Measurements from ENCODE around the gene DSCAML1.

The DSCAML1 gene

DNA sequence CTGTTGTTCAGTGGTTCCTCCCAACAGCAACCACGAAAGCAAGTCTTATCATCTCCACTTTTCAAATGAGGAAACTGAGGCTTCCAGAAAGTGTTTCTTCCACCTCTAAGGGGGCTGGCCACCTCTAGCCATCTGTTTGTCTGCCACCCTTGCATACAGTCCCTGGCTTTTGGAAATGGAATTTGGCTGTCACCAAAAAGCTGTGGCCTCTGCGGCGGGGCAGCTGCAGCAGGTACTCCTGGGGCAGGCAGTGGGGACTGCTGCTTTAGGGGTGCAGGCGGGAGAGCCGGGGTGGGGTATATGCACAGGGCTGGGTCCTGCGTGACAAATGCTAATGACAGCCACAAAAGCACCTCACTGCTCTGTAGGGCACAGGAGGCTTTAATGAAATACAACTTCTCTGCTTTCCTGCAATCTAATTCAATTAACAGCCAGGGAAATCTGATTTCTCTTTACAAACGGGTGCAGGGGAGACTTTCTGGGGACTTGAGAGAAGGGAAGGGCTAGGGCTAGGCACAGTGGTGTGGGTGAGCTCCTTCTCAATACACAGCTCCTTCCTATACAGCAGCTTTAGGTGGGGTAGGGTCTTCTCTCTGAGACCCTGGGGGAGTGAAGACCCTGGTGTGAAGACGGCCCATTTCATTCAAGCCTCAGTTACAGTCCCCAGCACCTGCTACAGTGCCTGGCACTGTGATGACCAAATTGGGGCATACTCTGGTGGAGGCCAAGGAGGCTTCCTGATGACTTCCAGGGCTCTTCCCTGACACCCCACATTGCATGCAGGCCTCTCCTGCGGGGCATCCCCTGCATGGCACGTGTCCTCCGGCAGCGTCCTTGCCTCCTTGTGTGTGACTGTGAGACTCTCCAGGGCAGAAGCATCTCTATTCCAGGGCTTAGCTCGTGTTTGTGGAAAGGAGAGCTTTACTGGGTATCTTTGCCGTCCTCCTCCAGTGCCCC is 307.7 kb downstream of the DSCAML1 start:
- no peak for DNase-seq

DNA sequence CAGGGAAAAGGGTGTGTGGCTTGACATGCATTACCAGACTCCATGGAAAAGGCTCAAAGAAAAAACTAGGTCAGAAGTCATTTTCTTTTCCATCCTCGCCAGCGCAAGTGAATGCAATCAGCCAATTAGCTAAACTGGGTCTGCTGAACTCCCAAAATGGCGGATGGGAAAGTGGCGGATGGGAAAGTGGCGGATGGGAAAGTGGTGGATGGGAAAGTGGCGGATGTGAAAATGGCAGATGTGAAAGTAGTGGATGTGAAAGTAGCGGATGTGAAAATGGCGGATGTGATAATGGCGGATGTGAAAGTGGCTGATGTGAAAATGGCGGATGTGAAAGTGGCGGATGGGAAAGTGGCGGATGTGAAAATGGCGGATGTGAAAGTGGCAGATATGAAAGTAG is 311.0 kb downstream of the DSCAML1 start:
- no peak for DNase-seq

- DNase-seq, result no peak
Measured at GRCh38 chr11:117484156-117484555, 312.9 kb downstream of the DSCAML1 start.

DNA sequence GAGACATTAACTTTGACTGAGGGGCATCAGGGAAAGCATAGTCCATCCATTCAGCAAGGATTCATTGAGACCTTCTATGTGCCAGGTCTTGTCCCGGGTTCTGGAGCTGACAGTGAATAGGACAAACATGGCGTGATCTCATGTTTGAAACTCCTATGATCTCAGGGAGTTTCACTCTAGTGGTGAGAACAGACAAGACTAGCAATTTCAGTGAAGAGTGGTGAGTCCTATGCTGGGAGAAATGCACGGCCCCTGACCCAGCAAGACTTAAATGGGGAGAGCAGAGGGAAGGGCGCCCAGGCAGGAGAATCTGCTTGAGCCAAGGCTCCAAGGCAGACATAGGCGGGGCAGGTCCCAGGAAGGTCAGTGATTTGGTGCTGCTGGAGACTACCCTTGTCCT is 313.6 kb downstream of the DSCAML1 start:
- DNase-seq, result no peak

- no peak for DNase-seq
Measured at GRCh38 chr11:117482881-117483280, 314.1 kb downstream of the DSCAML1 start.

- no peak for DNase-seq
Measured at GRCh38 chr11:117481885-117482284, 315.1 kb downstream of the DSCAML1 start.

GRCh38 chr11:117481036-117481435 is 316.0 kb downstream of the DSCAML1 start:
- DNase-seq, result no peak

- no peak for DNase-seq
Measured at GRCh38 chr11:117480221-117480620, 316.8 kb downstream of the DSCAML1 start.

- DNase-seq, result no peak
Measured at GRCh38 chr11:117479372-117479771, 317.6 kb downstream of the DSCAML1 start.

- DNase-seq, result no peak
Measured at GRCh38 chr11:117478926-117479325, 318.1 kb downstream of the DSCAML1 start.

DNA sequence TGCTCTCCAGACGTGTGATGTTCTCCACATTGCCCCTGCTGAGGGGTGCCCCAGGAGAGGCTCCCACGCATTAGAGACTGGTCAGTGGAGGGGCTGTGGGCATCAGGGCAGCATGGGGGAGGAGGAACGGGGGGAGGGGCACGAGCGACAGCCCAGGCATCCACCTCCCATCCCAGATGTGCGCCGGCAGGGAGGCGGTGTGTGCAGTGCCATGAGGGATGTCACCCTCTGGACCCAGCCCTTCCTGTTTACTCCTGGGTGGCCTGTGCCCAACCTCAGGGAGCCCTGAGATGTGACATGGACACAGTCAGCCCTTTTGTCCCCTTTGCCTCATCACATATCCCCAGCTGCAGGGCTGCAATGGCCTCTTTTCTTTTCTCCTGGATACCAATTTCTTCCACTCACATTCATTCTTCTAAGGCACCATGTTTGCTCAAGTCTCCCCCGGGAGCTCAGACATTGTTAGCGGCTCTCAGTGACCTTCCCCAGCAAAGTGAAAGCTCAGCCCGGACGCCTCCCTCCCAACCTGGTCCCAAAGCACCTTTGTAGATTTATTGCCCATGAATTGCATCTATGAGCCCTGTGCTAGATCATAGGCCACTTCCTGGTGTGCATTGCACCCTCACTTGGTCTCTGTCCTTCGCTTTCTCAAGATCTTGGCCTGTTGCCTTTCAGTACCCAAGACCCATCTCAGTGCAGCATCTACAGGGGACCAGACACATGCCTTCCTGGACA is 318.7 kb downstream of the DSCAML1 start:
- DNase-seq, result no peak

- DNase-seq, result no peak
Measured at GRCh38 chr11:117477721-117478120, 319.3 kb downstream of the DSCAML1 start.

GRCh38 chr11:117476531-117477142 is 320.4 kb downstream of the DSCAML1 start:
- no peak for DNase-seq

- no peak for DNase-seq
Measured at GRCh38 chr11:117475716-117476530, 321.1 kb downstream of the DSCAML1 start.

GRCh38 chr11:117473481-117474091 is 323.4 kb downstream of the DSCAML1 start:
- DNase-seq, result no peak

DNA sequence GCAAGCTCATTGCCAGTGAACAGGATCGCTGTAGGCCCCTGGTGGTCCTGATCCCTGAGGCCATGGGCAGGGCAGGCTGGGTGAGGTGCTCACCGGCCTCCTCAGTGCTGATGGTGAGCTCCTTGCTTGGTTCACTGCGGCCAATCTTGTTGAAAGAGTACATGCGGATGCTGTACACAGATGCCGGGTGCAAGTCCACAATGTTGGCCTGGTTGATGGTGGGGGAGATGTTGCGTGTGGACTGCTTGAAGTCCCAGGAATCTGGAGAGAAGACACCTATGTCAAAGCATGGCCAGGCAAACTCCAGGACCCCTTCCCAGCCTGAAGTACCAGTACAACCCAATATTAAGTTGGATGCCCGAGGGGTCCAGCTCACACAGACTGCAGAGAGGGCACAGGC is 325.2 kb downstream of the DSCAML1 start:
- DNase-seq, result no peak

DNA sequence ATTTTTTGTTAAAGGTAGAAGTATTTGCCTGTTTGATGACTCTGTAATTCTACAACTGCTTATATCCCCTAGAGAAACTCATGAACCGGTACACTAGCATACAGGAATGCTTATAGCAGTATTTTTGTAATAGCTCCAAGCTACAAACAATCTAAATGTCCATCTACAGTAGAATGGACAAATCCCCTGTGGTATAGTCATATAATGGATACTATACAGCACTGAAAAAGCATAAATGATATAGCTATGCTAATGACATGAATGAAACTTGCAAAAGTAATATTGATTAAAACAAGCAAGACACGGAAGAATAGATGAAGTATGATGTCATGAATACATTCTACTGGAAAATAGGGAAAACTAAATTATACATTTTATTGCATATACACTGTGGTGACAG is 326.4 kb downstream of the DSCAML1 start:
- DNase-seq, result no peak

DNA sequence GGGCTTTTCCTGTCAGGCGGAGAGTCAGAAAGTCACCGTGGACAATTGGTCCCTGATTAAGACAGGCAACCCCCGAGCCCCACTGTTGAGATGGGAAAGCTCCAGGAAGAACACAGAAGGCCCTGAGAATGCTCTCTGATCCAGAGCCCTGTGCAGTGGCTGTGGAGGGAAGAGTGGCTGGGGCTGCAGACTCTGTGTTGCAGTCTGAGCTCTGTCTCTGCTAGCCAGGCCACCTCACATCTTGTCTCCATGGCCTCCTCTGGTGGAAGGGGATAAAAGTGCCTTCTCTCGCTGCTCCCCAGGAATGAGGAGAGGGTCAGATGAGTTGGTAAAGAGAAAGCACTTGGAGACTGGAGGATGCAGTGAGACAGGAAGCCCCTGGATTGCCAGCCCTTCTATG is 328.1 kb downstream of the DSCAML1 start:
- DNase-seq, result no peak

GRCh38 chr11:117467770-117468169 is 329.2 kb downstream of the DSCAML1 start:
- DNase-seq, result no peak

DNA sequence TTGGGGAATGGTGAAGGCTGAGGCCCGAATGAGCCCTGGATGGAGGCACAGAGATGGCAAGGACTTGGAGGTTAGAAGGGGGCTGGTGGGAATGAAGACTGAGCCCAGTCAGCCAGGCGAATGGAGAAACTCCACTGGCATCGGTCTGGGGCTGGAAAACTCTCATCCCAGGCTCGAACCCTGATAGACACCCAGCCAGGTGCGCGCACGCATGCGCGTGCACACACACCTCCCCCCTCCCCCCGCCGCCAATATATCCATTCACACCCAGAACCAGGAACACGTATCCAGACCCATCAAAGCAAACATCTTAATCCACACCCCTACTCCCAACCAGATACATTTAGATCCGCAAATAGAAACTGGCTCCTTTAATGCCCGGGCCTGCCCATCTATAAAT is 330.1 kb downstream of the DSCAML1 start:
- no peak for DNase-seq

DNA sequence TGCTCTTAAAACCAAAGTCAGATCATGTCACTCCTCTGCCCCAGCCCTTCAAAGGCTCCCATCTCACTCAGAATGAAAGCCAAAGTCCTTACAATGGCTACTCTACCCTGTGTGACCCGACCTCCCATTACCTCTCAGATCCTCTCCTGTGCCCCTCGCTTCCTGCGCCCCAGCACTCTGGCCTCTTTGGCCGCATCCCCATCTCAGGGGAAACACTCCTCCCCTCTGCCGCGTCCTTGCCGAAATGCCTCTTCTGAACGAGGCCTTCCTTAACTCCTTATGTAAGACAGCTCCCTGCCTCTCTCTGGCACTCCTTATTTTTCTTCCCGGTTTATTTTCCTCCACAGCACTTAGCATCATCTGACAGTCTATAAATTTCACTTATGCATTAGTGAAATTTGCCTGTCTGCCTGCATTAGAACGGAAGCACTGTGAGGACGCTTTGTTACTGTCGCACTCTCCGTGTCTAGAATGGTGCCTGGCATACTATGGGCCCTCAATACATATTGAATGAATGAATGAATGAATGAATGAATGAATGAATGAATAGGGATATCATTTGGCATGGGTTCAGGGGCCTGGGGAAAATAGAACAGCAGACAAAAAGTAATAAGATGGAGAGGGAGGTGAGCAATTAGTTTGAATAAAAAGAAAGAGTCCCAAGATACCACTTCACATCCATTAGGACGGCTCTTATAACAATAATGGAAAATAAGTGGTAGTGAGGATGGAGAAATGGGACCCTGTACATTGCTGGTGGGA is 331.6 kb downstream of the DSCAML1 start:
- no peak for DNase-seq

All from C1 segment of cervical spinal cord (tissue), 14 donors.